ENCODE measurements around the gene IL36A.

The IL36A gene

DNA sequence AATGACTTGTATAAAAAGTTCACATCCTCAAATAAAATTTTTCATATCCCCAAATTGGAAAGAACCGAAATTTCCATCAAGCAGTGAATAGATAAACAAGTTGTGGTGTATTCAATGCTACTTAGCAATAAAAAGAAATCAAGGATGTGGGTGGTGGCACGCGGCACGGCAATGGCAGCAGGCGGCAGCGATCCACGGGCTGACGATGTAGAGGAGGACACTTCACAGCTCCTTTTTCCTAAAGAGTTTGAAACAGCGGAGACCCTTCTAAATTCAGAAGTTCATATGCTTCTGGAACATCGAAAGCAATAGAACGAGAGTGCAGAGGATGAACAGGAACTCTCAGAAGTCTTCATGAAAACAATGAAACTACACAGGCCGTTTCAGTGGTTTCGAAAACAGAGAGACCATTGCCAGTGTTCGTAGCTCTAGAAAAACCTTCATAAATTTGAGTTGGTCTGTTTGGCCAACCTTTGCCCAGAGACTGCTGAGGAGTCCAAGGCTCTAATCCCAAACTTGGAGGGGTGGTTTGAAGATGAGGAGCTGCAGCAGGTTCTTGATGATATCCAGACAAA, 9.8 kb upstream of the IL36A start:
- TF ChIP-seq, protein P1, sequence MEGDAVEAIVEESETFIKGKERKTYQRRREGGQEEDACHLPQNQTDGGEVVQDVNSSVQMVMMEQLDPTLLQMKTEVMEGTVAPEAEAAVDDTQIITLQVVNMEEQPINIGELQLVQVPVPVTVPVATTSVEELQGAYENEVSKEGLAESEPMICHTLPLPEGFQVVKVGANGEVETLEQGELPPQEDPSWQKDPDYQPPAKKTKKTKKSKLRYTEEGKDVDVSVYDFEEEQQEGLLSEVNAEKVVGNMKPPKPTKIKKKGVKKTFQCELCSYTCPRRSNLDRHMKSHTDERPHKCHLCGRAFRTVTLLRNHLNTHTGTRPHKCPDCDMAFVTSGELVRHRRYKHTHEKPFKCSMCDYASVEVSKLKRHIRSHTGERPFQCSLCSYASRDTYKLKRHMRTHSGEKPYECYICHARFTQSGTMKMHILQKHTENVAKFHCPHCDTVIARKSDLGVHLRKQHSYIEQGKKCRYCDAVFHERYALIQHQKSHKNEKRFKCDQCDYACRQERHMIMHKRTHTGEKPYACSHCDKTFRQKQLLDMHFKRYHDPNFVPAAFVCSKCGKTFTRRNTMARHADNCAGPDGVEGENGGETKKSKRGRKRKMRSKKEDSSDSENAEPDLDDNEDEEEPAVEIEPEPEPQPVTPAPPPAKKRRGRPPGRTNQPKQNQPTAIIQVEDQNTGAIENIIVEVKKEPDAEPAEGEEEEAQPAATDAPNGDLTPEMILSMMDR (IDR thresholded peaks at IDR 0.05): no peak
- Histone ChIP-seq H3K27ac (no peak overlapping the region), H3K9me3 (no peaks in the 10 kb centered on the region), H3K36me3 (no peaks in the 10 kb centered on the region), H3K27me3 (no peaks in the 10 kb centered on the region), H3K4me3 (ENCODE audit: low read depth in 1 of 2, low read length in 1 of 2) (no peak overlapping the region), H3K4me1 (ENCODE audit: control insufficient read depth in 1 of 2, insufficient read depth in 1 of 2, low read depth in 1 of 2, low read length in 1 of 2) (no peaks in the 10 kb centered on the region)

DNA sequence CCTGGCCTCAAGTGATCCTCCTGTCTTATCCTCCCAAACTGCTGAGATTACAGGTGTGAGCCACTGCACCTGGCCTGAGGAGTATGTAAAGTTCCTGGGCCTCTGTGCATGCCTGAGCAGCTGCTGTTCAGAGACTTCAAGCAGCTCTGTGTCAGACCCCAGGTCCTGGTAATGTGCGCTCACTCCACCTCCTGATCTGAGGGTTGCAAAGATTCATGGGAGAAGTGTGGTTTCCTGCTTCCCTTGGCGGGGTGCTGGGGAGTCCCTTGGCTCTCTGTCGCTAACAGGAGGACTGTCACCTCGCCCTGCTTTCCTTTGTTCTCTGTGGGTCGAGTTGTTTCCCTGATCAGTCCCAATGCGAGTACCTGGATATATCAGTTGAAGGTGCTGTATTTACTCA, 8.6 kb upstream of the IL36A start:
- Histone ChIP-seq H3K27ac (no peak overlapping the region), H3K4me1 (ENCODE audit: control insufficient read depth in 1 of 2, insufficient read depth in 1 of 2, low read depth in 1 of 2, low read length in 1 of 2) (no peaks in the 10 kb centered on the region), H3K9me3 (no peaks in the 10 kb centered on the region), H3K4me3 (ENCODE audit: low read depth in 1 of 2, low read length in 1 of 2) (no peak overlapping the region), H3K27me3 (no peaks in the 10 kb centered on the region), H3K36me3 (no peaks in the 10 kb centered on the region)
- TF ChIP-seq, protein P1 (IDR thresholded peaks at IDR 0.05): no peak

DNA sequence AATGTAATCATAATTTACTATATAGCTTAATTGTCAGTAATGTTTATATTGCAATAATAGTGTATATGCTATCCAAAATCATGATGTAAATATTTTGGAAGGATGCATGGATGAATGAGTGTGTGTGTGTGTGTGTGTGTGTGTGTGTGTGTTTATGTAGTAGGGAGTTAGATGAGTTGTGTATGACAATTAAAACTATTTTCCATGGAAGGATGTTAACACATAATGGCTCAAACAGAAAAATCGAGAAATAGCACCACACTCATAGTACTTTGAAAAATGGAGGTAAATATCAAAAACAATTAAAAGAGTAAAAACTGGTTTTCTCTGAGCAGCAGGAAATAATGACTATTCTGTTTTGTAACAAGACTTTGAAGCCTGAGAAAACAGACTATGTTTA, 8.1 kb upstream of the IL36A start:
- Histone ChIP-seq H3K9me3 (no peaks in the 10 kb centered on the region), H3K36me3 (no peaks in the 10 kb centered on the region), H3K4me1 (ENCODE audit: control insufficient read depth in 1 of 2, insufficient read depth in 1 of 2, low read depth in 1 of 2, low read length in 1 of 2) (no peaks in the 10 kb centered on the region), H3K4me3 (ENCODE audit: low read depth in 1 of 2, low read length in 1 of 2) (no peak overlapping the region), H3K27ac (no peak overlapping the region), H3K27me3 (no peaks in the 10 kb centered on the region)
- TF ChIP-seq, protein P1 (IDR thresholded peaks at IDR 0.05): no peak

- TF ChIP-seq, protein P1 (IDR thresholded peaks at IDR 0.05): no peak
- Histone ChIP-seq H3K27ac (no peak overlapping the region), H3K36me3 (no peaks in the 10 kb centered on the region), H3K9me3 (no peaks in the 10 kb centered on the region), H3K27me3 (no peaks in the 10 kb centered on the region), H3K4me3 (ENCODE audit: low read depth in 1 of 2, low read length in 1 of 2) (no peak overlapping the region), H3K4me1 (ENCODE audit: control insufficient read depth in 1 of 2, insufficient read depth in 1 of 2, low read depth in 1 of 2, low read length in 1 of 2) (no peaks in the 10 kb centered on the region)
Measured at GRCh38 chr2:113000436-113000835, 4.8 kb upstream of the IL36A start.

- H3K27ac ChIP-seq: no peak overlapping the region
- no peaks in the 10 kb centered on the region for H3K36me3 ChIP-seq
- H3K4me3 ChIP-seq (ENCODE audit: low read depth in 1 of 2, low read length in 1 of 2): no peak overlapping the region
- TF ChIP-seq, protein P1 (IDR thresholded peaks at IDR 0.05): no peak
- H3K27me3 ChIP-seq: peaks cover 2% of the 10 kb centered on the region
- no peaks in the 10 kb centered on the region for H3K9me3 ChIP-seq
- H3K4me1 ChIP-seq (ENCODE audit: control insufficient read depth in 1 of 2, insufficient read depth in 1 of 2, low read depth in 1 of 2, low read length in 1 of 2): no peaks in the 10 kb centered on the region
Measured at GRCh38 chr2:113002677-113003076, 2.6 kb upstream of the IL36A start.

- peaks cover 3% of the 10 kb centered on the region for H3K27me3 ChIP-seq
- H3K36me3 ChIP-seq: no peaks in the 10 kb centered on the region
- H3K27ac ChIP-seq: no peak overlapping the region
- H3K9me3 ChIP-seq: no peaks in the 10 kb centered on the region
- TF ChIP-seq, protein P1 (IDR thresholded peaks at IDR 0.05): no peak
- H3K4me1 ChIP-seq (ENCODE audit: control insufficient read depth in 1 of 2, insufficient read depth in 1 of 2, low read depth in 1 of 2, low read length in 1 of 2): no peaks in the 10 kb centered on the region
- no peak overlapping the region for H3K4me3 ChIP-seq (ENCODE audit: low read depth in 1 of 2, low read length in 1 of 2)
Measured at GRCh38 chr2:113007250-113007649, 2.0 kb downstream of the IL36A start.

All from neutrophil (primary cell).